HCT116 (cell line): ENCODE measurements around the gene MTREX. TPM values are rescaled to one million over a fixed set of nuclear protein-coding genes. Genes with fewer than 3 reads are reported as not detected.

ENCODE experiments used
- ATAC-seq: fragments of 200-7000 bp; cut with Tn5 transposase; 2 replicates; pipeline ENCODE4 v1.9.1; 2020; ENCODE audit warnings: mild to moderate bottlenecking, moderate library complexity
- BruUV-seq: library from RNA; stranded (reverse); fragments of 400-500 nt; replicated peaks from 2 replicates; lab custom pipeline; 2021; lab: Mats Ljungman, UMichigan
- CTCF ChIA-PET: fragments of 300-600 bp; sonication (Branson Sonifier 250); formaldehyde crosslinking; loops from one replicate; lab custom pipeline; 2021; ENCODE audit warnings: antibody characterized with exemption; lab: Charles Lee
- POLR2A ChIA-PET: fragments of 300-600, 350-600 bp; sonication (Branson Sonifier 250); formaldehyde crosslinking; loops from one replicate; lab custom pipeline; 2021; ENCODE audit warnings: antibody characterized with exemption; lab: Charles Lee
- RAD21 ChIA-PET, 2 experiments: fragments of 300-600 bp; sonication (Branson Sonifier 250); formaldehyde crosslinking; loops; one replicate each; lab custom pipeline; 2023; ENCODE audit warnings: low total read pairs in 2 of 2; ENCODE audit not compliant: uncharacterized antibody in 2 of 2, unreplicated experiment in 2 of 2, low non-redundant PET in 1 of 2; lab: Charles Lee
- DNase-seq: peaks from one replicate; pipeline ENCODE4 v3.0.0-alpha.2; 2010; ENCODE audit warnings: low read depth, low spot score
- H2AFZ ChIP-seq: fragments of 200-600 bp; shearing (Covaris generic), sonication (generic); 2 replicates; pipeline ENCODE4 v1.6.1; 2017; ENCODE audit warnings: low read depth, mixed run types, mixed read lengths, antibody characterized with exemption, low read length; ENCODE audit not compliant: poor library complexity, severe bottlenecking
- H3K27ac ChIP-seq: 2 replicates; pipeline ENCODE4 v1.5.1; 2012; ENCODE audit warnings: low read depth, low read length
- H3K27me3 ChIP-seq: fragments of 200-600 bp; sonication (generic); 2 replicates; pipeline ENCODE4 v1.6.1; 2016; ENCODE audit warnings: mixed run types, low read length, mixed read lengths; ENCODE audit not compliant: insufficient read depth
- H3K36me3 ChIP-seq, 2 experiments: fragments of 200-500 bp in 1 of 2; fragments of 200-600 bp in 1 of 2; sonication (Bioruptor generic) in 1 of 2; sonication (generic) in 1 of 2; 2 replicates each; pipeline versions ENCODE4 v1.5.1 to v1.6.1; 2014 to 2016; ENCODE audit warnings: low read length in 2 of 2, inconsistent platforms in 1 of 2, mixed read lengths in 1 of 2, mixed run types in 1 of 2; ENCODE audit not compliant: insufficient read depth in 2 of 2, control insufficient read depth in 1 of 2
- H3K4me1 ChIP-seq, 2 experiments: fragments of 200-600 bp in 1 of 2; sonication (generic) in 1 of 2; 2 replicates each; pipeline versions ENCODE4 v1.5.1 to v1.6.1; 2012 to 2017; ENCODE audit warnings: low read length in 2 of 2, inconsistent platforms in 1 of 2, mild to moderate bottlenecking in 1 of 2, mixed read lengths in 1 of 2, mixed run types in 1 of 2, moderate library complexity in 1 of 2; ENCODE audit not compliant: insufficient read depth in 2 of 2, control insufficient read depth in 1 of 2
- H3K4me2 ChIP-seq: fragments of 200-600 bp; sonication (generic); 2 replicates; pipeline ENCODE4 v1.6.1; 2017; ENCODE audit warnings: mixed run types, low read length, mixed read lengths
- H3K4me3 ChIP-seq, 2 experiments: fragments of 200-600 bp in 1 of 2; sonication (generic) in 1 of 2; replicated peaks in 1 of 2; 2 replicates each; pipeline ENCODE4 v1.5.1; 2011 to 2016; ENCODE audit warnings: low read length in 2 of 2, control low read depth in 1 of 2, low read depth in 1 of 2, mild to moderate bottlenecking in 1 of 2, mixed read lengths in 1 of 2, mixed run types in 1 of 2
- H3K79me2 ChIP-seq: fragments of 200-600 bp; sonication (generic); 2 replicates; pipeline ENCODE4 v1.6.1; 2017; ENCODE audit warnings: mild to moderate bottlenecking, mixed run types, low read length, moderate library complexity, mixed read lengths; ENCODE audit not compliant: insufficient read depth
- H3K9ac ChIP-seq: fragments of 200-600 bp; sonication (generic); 2 replicates; pipeline ENCODE4 v1.6.1; 2016; ENCODE audit warnings: low read length, mixed read lengths
- H3K9me2 ChIP-seq: fragments of 200-600 bp; sonication (generic), shearing (Covaris generic); 2 replicates; pipeline ENCODE4 v1.6.1; 2017; ENCODE audit warnings: mixed run types, mild to moderate bottlenecking, moderate library complexity; ENCODE audit not compliant: insufficient read depth
- H3K9me3 ChIP-seq, 2 experiments: fragments of 200-500 bp in 1 of 2; fragments of 200-600 bp in 1 of 2; sonication (Bioruptor generic) in 1 of 2; sonication (generic) in 1 of 2; 2 replicates each; pipeline ENCODE4 v1.6.1; 2014 to 2017; ENCODE audit warnings: low read length in 2 of 2, mixed read lengths in 2 of 2, inconsistent platforms in 1 of 2, low read depth in 1 of 2, mild to moderate bottlenecking in 1 of 2, mixed run types in 1 of 2, moderate library complexity in 1 of 2; ENCODE audit not compliant: control insufficient read depth in 1 of 2, insufficient read depth in 1 of 2
- H4K20me1 ChIP-seq: fragments of 200-600 bp; sonication (generic), shearing (Covaris generic); 2 replicates; pipeline ENCODE4 v1.6.1; 2017; ENCODE audit warnings: mixed run types, mild to moderate bottlenecking, moderate library complexity; ENCODE audit not compliant: insufficient read depth
- ATF3 ChIP-seq: IDR thresholded peaks from 2 replicates; pipeline ENCODE4 v1.6.1; 2012
- CBX3 ChIP-seq: IDR thresholded peaks from 2 replicates; pipeline ENCODE4 v1.6.1; 2012; ENCODE audit warnings: low read depth
- CTCF ChIP-seq, 3 experiments: fragments of 200-600 bp in 1 of 3; sonication (generic) in 1 of 3; IDR thresholded peaks in 2 of 3; conservative IDR thresholded peaks in 1 of 3; 2 replicates each; pipeline ENCODE4 v1.5.1; 2012 to 2017; ENCODE audit warnings: low read depth in 2 of 3, low read length in 2 of 3, antibody characterized with exemption in 1 of 3, borderline replicate concordance in 1 of 3, control low read depth in 1 of 3, mild to moderate bottlenecking in 1 of 3, mixed read lengths in 1 of 3, mixed run types in 1 of 3, moderate library complexity in 1 of 3; ENCODE audit not compliant: insufficient read depth in 1 of 3
- EGR1 ChIP-seq: IDR thresholded peaks from 2 replicates; pipeline ENCODE4 v1.6.1; 2012; ENCODE audit warnings: low read depth
- ELF1 ChIP-seq: IDR thresholded peaks from 2 replicates; pipeline ENCODE4 v1.6.1; 2012; ENCODE audit warnings: low read depth, borderline replicate concordance
- EZH2 ChIP-seq: fragments of 200-600 bp; sonication (generic); IDR thresholded peaks from 2 replicates; pipeline ENCODE4 v1.6.1; 2017; ENCODE audit warnings: antibody characterized with exemption, mixed run types
- EZH2phosphoT487 ChIP-seq: fragments of 200-600 bp; IDR thresholded peaks from 2 replicates; pipeline ENCODE4 v1.6.1; 2018; ENCODE audit warnings: antibody characterized with exemption, borderline replicate concordance
- FOSL1 ChIP-seq: IDR thresholded peaks from 2 replicates; pipeline ENCODE4 v1.6.1; 2012; ENCODE audit warnings: low read depth
- POLR2A ChIP-seq: IDR thresholded peaks from 2 replicates; pipeline ENCODE4 v1.7.0; 2011; ENCODE audit warnings: borderline replicate concordance; ENCODE audit not compliant: insufficient read depth, insufficient read length; ENCODE audit errors: extremely low read depth
- POLR2AphosphoS5 ChIP-seq: IDR thresholded peaks from 2 replicates; pipeline ENCODE4 v1.6.1; 2011; ENCODE audit warnings: mild to moderate bottlenecking, low read depth, low read length, moderate library complexity
- RAD21 ChIP-seq: IDR thresholded peaks from 2 replicates; pipeline ENCODE4 v1.6.1; 2012; ENCODE audit warnings: low read depth, mild to moderate bottlenecking
- SIN3A ChIP-seq: IDR thresholded peaks from 2 replicates; pipeline ENCODE4 v1.6.1; 2012; ENCODE audit warnings: low read depth
- SP1 ChIP-seq: IDR thresholded peaks from 2 replicates; pipeline ENCODE4 v1.6.1; 2012; ENCODE audit warnings: low read depth
- SRF ChIP-seq: IDR thresholded peaks from 2 replicates; pipeline ENCODE4 v1.6.1; 2012; ENCODE audit warnings: low read depth
- ZFX ChIP-seq: fragments of 450-650 bp; IDR thresholded peaks from 2 replicates; pipeline ENCODE4 v1.6.1; 2017
- intact Hi-C: fragments of 100-400 bp; cut with micrococcal nuclease; formaldehyde crosslinking; loops from 2 replicates; pipeline ENCODE4 v1.10.0; 2022
- total RNA-seq: library from RNA; stranded (reverse); gene quantifications from one replicate; pipeline ENCODE4 v1.2.1, GENCODE V29; 2021; ENCODE audit not compliant: unreplicated experiment
- TF ChIP-seq, protein P1 (sequence below): IDR thresholded peaks from 2 replicates; pipeline ENCODE4 v1.6.1; 2012

MTREX gene
- total RNA-seq, 1 experiment from 2014 or later = 101 TPM

DNA sequence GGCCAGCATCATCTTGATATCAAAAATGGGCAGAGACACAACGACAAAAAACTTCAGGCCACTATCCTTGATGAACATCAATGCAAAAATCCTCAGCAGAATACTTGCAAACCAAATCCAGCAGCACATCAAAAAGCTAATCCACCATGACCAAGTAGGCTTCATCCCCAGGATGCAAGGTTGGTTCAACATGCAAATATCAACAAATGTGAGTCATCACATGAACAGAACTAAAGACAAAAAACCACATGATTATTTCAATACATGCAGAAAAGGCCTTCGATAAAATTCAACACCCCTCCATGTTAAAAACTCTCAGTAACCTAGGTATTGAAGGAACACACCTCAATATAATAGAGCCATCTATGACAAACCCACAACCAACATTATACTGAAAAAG, 8.5 kb downstream of the MTREX start:
- TF ChIP-seq ZFX = no peak
- TF ChIP-seq SRF = no peak
- no peak for TF ChIP-seq EGR1
- TF ChIP-seq EZH2 = no peak
- no peak for TF ChIP-seq POLR2AphosphoS5
- no peak for TF ChIP-seq EZH2phosphoT487
- no peak for TF ChIP-seq POLR2A
- no peak for TF ChIP-seq FOSL1
- no peak for TF ChIP-seq ELF1
- TF ChIP-seq, protein P1, sequence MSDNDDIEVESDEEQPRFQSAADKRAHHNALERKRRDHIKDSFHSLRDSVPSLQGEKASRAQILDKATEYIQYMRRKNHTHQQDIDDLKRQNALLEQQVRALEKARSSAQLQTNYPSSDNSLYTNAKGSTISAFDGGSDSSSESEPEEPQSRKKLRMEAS = no peak
- TF ChIP-seq SP1 = no peak
- no peak for TF ChIP-seq SIN3A
- TF ChIP-seq CTCF (IDR thresholded peaks at IDR 0.05 in 2 of 3, conservative IDR thresholded peaks at IDR 0.05 in 1 of 3; ENCODE audit: borderline replicate concordance in 1 of 3, insufficient read depth in 1 of 3, low read depth in 2 of 3, low read length in 2 of 3) = no peak
- no peak for TF ChIP-seq ATF3
- TF ChIP-seq RAD21 = no peak
- TF ChIP-seq CBX3 = no peak
- Histone ChIP-seq H3K79me2 (peaks cover 100% of the 10 kb centered on the region), H3K4me1 (no peaks in the 10 kb centered on the region), H4K20me1 (peaks cover 33% of the 10 kb centered on the region; the same call in 1 of the 2 replicates), H3K4me3 (no peak overlapping the region), H3K27me3 (no peaks in the 10 kb centered on the region), H3K36me3 (peaks cover 0 to 4% of the 10 kb centered on the region in 2 experiments; a peak in 2 of 4 replicates), H3K27ac (no peak overlapping the region), H3K9me3 (no peaks in the 10 kb centered on the region), H3K4me2 (no peak overlapping the region), H3K9me2 (no peaks in the 10 kb centered on the region), H3K9ac (no peak overlapping the region), H2AFZ (no peak overlapping the region)
- DNase-seq (no peak), ATAC-seq (no peak)
- ChIA-PET CTCF (no interaction called here), POLR2A (no interaction called here), RAD21 (no interaction called here)
- intact Hi-C loops = no loop called here
- BruUV-seq = no TSS peak
